ENCODE results near the gene PEX19. TPM values are rescaled to one million over a fixed set of nuclear protein-coding genes. Genes with fewer than 3 reads are reported as not detected.

The PEX19 gene
- total RNA-seq, 2 experiments from 2014 or later: 50.0 to 61.1 TPM

DNA sequence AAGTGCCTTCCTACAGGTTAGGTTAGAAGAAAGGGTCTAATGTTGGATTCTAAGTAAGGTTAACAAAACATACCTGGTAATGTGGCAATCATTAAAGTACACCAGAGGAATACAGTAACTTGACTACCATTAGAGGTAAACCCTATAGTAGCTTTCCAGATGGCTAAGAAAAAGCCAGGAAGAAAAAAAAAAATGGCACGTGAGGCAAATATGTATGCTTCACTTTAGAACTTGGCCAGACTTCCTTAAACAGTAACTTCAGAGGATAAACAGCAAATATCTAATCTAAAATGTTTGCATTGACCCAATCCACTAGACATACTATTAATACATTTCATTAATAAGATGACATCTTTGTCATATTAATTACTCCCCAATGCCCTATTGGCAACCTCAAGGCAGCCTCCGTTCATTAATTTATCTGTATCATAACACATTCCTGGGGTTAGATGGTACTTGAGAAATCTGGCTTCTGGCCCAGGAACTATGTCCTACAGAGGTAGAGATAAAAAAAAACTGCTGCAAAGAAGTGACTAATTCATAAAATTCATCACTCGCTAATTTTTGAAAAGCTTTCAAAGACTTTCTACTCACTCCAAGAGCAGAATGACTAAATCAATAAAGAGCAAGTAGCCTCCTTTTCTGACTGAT is 28.4 kb downstream of the PEX19 start:
- intact Hi-C loops (cut with micrococcal nuclease): no loop called here
- no peaks in the 10 kb centered on the region for H3K9me3 Mint-ChIP-seq
- H3K27me3 Mint-ChIP-seq: no peaks in the 10 kb centered on the region
- peaks cover 48% of the 10 kb centered on the region for H3K4me1 Mint-ChIP-seq (ENCODE audit: low read depth)
- CTCF ChIA-PET: interaction anchor here (3.1 kb wide), 1 partner anchor 35 kb away, joined by 18 read pairs; no protein-coding TSS in a partner anchor
- H3K27ac Mint-ChIP-seq: no peak overlapping the region
- POLR2A ChIA-PET: interaction anchor here (0.7 kb wide), 1 partner anchor 28 kb away, joined by 4 read pairs; the partner anchor contains the start of gene PEX19
- H3K36me3 Mint-ChIP-seq: peaks cover 30% of the 10 kb centered on the region
- no peak for DNase-seq
- no peak overlapping the region for H3K4me3 Mint-ChIP-seq

DNA sequence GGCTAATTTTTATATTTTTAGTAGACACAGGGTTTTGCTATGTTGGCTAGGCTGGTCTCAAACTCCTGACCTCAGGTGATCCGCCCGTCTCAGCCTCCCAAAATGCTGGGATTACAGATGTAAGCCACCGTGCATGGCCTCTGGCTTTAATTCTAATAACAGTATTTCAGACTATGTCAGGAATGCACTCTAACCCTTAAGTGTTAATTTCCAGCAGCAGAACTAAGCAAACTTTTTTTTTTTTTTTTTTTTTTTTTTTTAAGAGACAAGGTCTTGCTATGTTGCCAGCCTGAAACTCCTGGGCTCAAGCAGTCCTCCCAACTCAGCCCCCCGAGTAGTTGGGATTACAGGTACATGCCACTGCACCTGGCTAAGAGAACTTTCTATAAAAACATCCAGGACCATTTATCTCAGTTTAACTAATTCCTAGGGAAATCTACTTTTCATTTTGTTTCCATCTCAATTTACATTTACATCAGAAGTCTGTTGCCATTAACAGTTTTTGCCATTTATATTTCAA is 29.1 kb downstream of the PEX19 start:
- no peak overlapping the region for H3K27ac Mint-ChIP-seq
- CTCF ChIA-PET: interaction anchor here (2.4 to 5.6 kb wide), 2 partner anchors 36 to 63 kb away, joined by 13 to 69 read pairs; no protein-coding TSS in a partner anchor

DNA sequence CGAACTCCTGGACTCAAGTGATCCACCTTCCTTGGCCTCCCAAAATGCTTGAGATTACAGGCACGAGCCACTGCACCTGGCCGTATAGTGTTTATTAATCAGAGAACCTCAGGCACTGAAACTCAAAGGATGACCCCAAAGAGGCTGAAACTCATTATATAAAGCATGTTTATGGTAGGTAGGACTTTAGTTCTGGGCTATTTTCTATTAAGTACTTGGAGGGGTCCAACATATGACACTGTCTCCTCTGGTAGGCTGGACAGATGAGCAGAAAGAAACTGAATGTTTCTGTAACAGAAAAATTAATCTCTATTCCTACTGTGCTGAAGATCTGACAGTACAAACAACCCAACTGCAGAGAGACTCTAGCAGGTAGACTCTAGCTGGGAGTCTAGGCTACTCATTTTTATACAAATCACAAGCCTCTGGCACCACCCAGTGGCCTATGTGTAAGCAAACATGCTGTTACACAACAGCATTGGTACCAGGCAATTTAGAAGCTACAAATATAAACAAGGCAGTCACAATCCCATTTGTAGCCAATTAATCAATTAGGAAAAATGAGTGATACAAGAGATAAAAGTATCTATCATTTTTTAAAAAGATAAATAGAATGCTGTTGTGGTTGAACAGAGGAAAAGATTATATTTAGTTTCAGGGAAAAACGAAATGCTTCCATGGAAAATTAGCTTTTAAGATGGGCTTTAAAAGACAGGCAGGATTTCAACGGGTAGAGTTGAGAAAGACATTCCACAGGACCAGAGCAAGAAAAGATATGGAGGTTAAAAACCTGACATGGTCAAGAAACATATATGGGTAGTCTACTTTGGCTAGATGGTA is 33.0 kb downstream of the PEX19 start:
- H3K36me3 Mint-ChIP-seq: peaks cover 15% of the 10 kb centered on the region

More for the DNA sequence above, 29.1 kb downstream of the PEX19 start:
- H3K4me1 Mint-ChIP-seq (ENCODE audit: low read depth): peaks cover 44% of the 10 kb centered on the region
- POLR2A ChIA-PET: interaction anchor here (0.6 kb wide), 1 partner anchor 36 kb away, joined by 3 read pairs; no protein-coding TSS in a partner anchor
- H3K27me3 Mint-ChIP-seq: no peaks in the 10 kb centered on the region
- peaks cover 27% of the 10 kb centered on the region for H3K36me3 Mint-ChIP-seq
- intact Hi-C loops (cut with micrococcal nuclease): no loop called here
- DNase-seq: no peak
- no peak overlapping the region for H3K4me3 Mint-ChIP-seq
- H3K9me3 Mint-ChIP-seq: no peaks in the 10 kb centered on the region

DNA sequence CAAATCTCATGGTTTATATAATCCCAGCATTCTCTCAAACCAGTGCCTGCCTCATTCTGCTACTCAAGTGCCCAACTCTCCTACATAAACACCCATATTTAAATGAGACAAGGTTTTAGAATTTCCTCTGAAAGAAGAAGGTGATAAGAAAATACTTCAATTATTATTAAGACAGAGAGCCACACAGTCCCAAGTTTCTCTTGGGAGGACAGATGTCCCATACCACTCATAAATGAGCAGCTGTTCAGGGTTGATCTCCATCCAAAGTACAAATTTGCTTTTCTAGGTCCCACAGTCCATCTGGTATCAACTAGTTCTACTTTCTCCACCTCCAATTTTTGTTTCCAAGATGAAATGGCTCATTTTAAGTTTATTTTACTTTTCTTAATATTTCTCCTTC is 33.9 kb downstream of the PEX19 start:
- H3K27me3 Mint-ChIP-seq: no peaks in the 10 kb centered on the region
- CTCF ChIA-PET: interaction anchor here (1.1 to 5.6 kb wide), 15 partner anchors 10 to 165 kb away, joined by 3 to 69 read pairs (median 14); partner anchors contain the start of genes CASQ1, DCAF8 and PEX19
- intact Hi-C loops (cut with micrococcal nuclease): no loop called here

More for the DNA sequence above, 33.0 kb downstream of the PEX19 start:
- peak; percentile 57 for DNase-seq
- CTCF ChIA-PET: interaction anchor here (0.6 to 5.6 kb wide), 37 partner anchors 8 to 206 kb away, joined by 3 to 69 read pairs (median 6); partner anchors contain the start of genes CASQ1, DCAF8 and PEX19
- no peak overlapping the region for H3K4me3 Mint-ChIP-seq
- no peaks in the 10 kb centered on the region for H3K9me3 Mint-ChIP-seq
- H3K27me3 Mint-ChIP-seq: no peaks in the 10 kb centered on the region
- intact Hi-C loops (cut with micrococcal nuclease): loop anchor here (1.0 kb wide), 2 partner anchors 59 to 151 kb away; no protein-coding TSS in a partner anchor
- POLR2A ChIA-PET: interaction anchor here (1.2 to 2.2 kb wide), 4 partner anchors 9 to 18 kb away, joined by 3 to 8 read pairs (median 4); partner anchors contain the start of gene DCAF8
- H3K4me1 Mint-ChIP-seq (ENCODE audit: low read depth): peaks cover 11% of the 10 kb centered on the region
- H3K27ac Mint-ChIP-seq: peak overlapping the region; percentile 5

DNA sequence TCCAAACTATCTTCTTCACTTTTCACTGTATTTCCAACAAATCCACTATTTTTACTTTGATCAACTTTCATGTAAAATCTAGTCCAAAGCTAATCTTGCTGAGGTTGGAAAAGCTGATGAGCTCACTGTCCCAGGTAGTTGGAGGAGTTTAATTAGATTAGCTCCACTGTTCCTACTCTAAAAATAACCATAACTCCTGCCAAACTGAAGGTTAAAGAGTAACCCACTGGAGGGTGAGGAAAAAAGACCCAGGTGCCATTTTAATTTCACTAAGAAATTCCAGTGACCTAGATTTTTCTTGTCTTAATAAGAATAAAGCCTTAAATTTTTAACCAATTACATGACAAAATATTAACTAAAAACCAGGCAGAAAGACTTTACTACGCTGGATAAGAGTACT is 37.9 kb downstream of the PEX19 start:
- H3K4me1 Mint-ChIP-seq (ENCODE audit: low read depth): peaks cover 10% of the 10 kb centered on the region
- no peak for DNase-seq
- ChIA-PET CTCF (interaction anchor here (1.1 to 1.2 kb wide), 2 partner anchors 8 to 54 kb away, joined by 3 read pairs; no protein-coding TSS in a partner anchor), POLR2A (no interaction called here)
- intact Hi-C loops (cut with micrococcal nuclease): no loop called here
- no peaks in the 10 kb centered on the region for H3K9me3 Mint-ChIP-seq
- peaks cover 11% of the 10 kb centered on the region for H3K36me3 Mint-ChIP-seq
- H3K27me3 Mint-ChIP-seq: no peaks in the 10 kb centered on the region
- H3K4me3 Mint-ChIP-seq: no peak overlapping the region
- H3K27ac Mint-ChIP-seq: no peak overlapping the region

More for the DNA sequence above, 33.9 kb downstream of the PEX19 start:
- Mint-ChIP-seq H3K4me1 (ENCODE audit: low read depth) (peaks cover 10% of the 10 kb centered on the region), H3K27ac (no peak overlapping the region), H3K4me3 (no peak overlapping the region), H3K9me3 (no peaks in the 10 kb centered on the region), H3K36me3 (peaks cover 15% of the 10 kb centered on the region)
- POLR2A ChIA-PET: interaction anchor here (2.2 kb wide), 1 partner anchor 10 kb away, joined by 8 read pairs; no protein-coding TSS in a partner anchor
- DNase-seq: no peak

DNA sequence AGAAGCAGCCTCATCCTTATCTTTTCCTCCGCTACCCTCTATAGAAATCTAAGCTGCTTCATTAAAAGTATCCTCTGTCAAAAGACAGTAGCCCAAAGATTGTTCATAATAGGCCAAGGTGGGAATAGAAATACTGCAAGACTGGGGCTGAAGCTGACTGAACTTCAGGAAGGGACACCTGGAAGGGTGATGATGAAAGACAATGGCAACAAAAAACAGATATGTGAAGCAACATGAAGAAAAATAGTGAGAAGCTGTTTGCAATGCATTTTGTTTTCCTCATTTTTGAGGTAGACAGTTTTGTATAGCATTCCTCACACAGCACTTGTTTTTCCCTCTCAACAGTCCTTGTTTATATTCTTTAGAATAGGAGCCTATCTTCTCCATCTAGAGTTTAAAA is 39.5 kb downstream of the PEX19 start:
- ChIA-PET POLR2A (interaction anchor here (1.6 kb wide), 1 partner anchor 17 kb away, joined by 3 read pairs; no protein-coding TSS in a partner anchor), CTCF (interaction anchor here (7.2 kb wide), 1 partner anchor 46 kb away, joined by 46 read pairs; no protein-coding TSS in a partner anchor)
- Mint-ChIP-seq H3K4me3 (no peak overlapping the region), H3K4me1 (ENCODE audit: low read depth) (peaks cover 7% of the 10 kb centered on the region), H3K27ac (no peak overlapping the region), H3K36me3 (peaks cover 11% of the 10 kb centered on the region), H3K27me3 (no peaks in the 10 kb centered on the region), H3K9me3 (no peaks in the 10 kb centered on the region)
- intact Hi-C loops (cut with micrococcal nuclease): no loop called here
- DNase-seq: no peak

DNA sequence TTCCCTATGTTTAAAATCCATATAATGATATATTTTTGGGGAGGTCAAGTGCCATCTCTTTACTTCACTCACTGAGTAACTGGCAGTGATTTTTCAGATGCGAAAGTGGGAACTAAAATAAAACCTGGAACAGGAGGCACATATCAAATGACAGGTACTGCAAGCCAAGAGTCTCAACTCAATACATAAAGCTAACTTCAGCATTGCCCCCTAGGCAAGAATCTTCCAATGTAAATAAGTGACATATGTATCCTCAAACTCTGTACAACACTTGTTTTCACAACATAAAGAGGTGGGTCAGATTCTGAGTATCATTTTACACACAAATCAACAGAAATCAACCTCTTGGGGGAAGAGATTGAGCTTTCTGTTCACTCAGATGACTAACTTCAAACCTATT is 40.7 kb downstream of the PEX19 start:
- intact Hi-C loops (cut with micrococcal nuclease): no loop called here
- no peak for DNase-seq
- Mint-ChIP-seq H3K27me3 (no peaks in the 10 kb centered on the region), H3K4me1 (ENCODE audit: low read depth) (peaks cover 7% of the 10 kb centered on the region), H3K36me3 (peaks cover 16% of the 10 kb centered on the region), H3K4me3 (no peak overlapping the region), H3K9me3 (no peaks in the 10 kb centered on the region), H3K27ac (no peak overlapping the region)
- ChIA-PET POLR2A (interaction anchor here (1.8 kb wide), 1 partner anchor 17 kb away, joined by 4 read pairs; no protein-coding TSS in a partner anchor), CTCF (interaction anchor here (1.4 to 7.2 kb wide), 6 partner anchors 8 to 159 kb away, joined by 3 to 46 read pairs (median 8); no protein-coding TSS in a partner anchor)

DNA sequence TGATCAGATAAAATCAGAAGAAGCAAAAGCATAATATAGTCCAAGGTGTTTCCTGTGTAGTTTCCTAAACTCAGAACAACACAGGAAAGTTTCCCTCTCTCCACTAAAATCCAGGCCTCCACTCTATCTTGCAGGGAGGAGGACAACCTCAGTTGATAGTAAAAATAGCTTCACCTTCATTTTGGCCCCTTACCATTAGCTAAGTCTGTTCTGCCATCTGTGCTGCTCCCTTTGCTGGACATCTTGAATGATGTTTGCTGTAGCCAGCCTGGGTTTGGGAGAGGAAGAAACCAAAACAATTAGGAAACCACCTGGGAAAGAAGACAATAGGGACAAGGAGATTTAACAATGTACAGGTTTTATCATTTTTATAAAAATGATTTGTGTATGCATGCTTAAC is 41.2 kb downstream of the PEX19 start:
- POLR2A ChIA-PET: interaction anchor here (1.8 kb wide), 1 partner anchor 18 kb away, joined by 4 read pairs; no protein-coding TSS in a partner anchor
- H3K9me3 Mint-ChIP-seq: no peaks in the 10 kb centered on the region
- intact Hi-C loops (cut with micrococcal nuclease): no loop called here
- no peak overlapping the region for H3K4me3 Mint-ChIP-seq
- no peaks in the 10 kb centered on the region for H3K27me3 Mint-ChIP-seq
- DNase-seq: no peak
- H3K4me1 Mint-ChIP-seq (ENCODE audit: low read depth): peaks cover 7% of the 10 kb centered on the region
- CTCF ChIA-PET: interaction anchor here (0.6 to 7.2 kb wide), 7 partner anchors 8 to 158 kb away, joined by 3 to 46 read pairs (median 5); no protein-coding TSS in a partner anchor
- H3K36me3 Mint-ChIP-seq: peaks cover 21% of the 10 kb centered on the region
- H3K27ac Mint-ChIP-seq: no peak overlapping the region

DNA sequence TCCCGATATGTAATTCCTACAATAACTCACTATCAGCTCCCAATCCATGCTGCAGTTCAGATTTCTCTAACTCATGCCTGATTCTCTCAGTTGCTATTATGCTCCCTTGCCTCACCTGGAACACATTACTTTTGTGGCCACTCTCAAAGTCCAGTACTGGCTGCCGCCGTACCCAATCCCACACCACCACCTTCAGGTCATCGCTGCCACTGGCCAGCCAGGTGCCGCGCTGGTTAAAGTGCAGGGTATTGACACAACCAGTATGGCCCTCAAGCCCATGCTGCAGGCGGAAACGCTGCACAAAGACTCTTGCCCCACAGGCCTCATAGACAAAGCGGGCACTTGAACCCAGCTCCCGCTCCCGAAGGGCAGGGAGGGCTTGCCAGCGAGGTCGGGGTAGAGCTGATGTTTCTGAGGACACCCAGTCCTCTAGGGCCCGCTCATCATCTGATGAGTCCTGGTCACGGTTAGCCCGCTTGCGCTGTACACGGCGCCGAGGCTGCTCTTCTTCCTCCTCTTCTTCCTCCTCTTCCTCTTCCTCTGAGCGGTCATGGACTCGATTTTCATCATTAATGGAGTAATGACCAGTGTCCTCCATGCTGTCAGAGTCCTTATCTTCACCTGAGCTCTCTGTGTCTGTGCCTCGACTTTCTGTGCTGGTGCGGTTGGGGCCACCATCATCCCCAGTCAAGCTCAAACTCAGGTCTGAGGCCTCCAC is 45.2 kb downstream of the PEX19 start:
- ChIA-PET POLR2A (no interaction called here), CTCF (interaction anchor here (1.2 to 7.2 kb wide), 4 partner anchors 8 to 51 kb away, joined by 3 to 46 read pairs (median 6); no protein-coding TSS in a partner anchor)
- H3K9me3 Mint-ChIP-seq: no peaks in the 10 kb centered on the region
- peaks cover 37% of the 10 kb centered on the region for H3K36me3 Mint-ChIP-seq
- intact Hi-C loops (cut with micrococcal nuclease): no loop called here
- no peak overlapping the region for H3K27ac Mint-ChIP-seq
- H3K4me3 Mint-ChIP-seq: no peak overlapping the region
- peaks cover 4% of the 10 kb centered on the region for H3K4me1 Mint-ChIP-seq (ENCODE audit: low read depth)
- H3K27me3 Mint-ChIP-seq: no peaks in the 10 kb centered on the region
- no peak for DNase-seq

DNA sequence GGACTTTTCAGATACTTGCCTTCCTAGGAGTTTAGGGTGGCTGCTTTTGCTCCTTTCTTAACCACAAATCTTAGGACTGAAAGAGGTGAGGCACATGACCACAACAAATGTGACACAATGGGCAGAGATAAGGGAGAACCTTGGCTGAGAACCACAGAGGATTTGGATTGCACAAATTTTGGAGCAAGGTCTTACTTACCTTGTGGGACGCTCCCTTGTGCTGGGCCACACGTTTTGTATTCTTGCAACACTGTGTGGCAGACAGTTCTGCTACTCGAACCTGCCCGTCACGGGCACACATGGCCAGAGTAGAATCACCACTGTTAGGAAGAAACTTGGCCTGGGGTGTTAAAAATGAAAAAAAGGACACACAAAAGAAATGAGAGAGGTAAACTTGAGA is 46.5 kb downstream of the PEX19 start:
- no peak for DNase-seq
- H3K4me3 Mint-ChIP-seq: no peak overlapping the region
- H3K4me1 Mint-ChIP-seq (ENCODE audit: low read depth): peaks cover 15% of the 10 kb centered on the region
- H3K27ac Mint-ChIP-seq: no peak overlapping the region
- ChIA-PET POLR2A (interaction anchor here (1.0 kb wide), 1 partner anchor 14 kb away, joined by 3 read pairs; no protein-coding TSS in a partner anchor), CTCF (interaction anchor here (0.7 to 7.2 kb wide), 4 partner anchors 9 to 53 kb away, joined by 3 to 46 read pairs (median 6); no protein-coding TSS in a partner anchor)
- H3K36me3 Mint-ChIP-seq: peaks cover 43% of the 10 kb centered on the region
- H3K27me3 Mint-ChIP-seq: no peaks in the 10 kb centered on the region
- H3K9me3 Mint-ChIP-seq: no peaks in the 10 kb centered on the region
- intact Hi-C loops (cut with micrococcal nuclease): no loop called here

DNA sequence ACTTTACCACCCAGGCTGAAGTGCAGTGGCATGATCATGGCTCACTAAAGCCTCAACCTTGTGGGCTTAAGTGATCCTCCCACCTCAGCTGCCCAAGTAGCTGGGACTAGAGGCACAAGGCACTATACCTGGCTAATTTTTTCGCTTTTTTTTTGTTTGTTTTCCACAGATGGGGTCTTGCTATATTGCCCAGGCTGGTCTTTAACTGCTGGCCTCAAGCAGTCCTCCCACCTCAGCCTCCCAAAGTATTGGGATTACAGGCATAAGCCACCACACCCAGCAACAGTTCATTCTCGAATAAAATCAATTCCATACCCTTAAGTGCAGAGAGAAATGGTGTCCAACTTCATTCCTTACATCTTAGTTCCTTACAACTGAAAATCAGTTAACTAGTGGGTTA is 47.4 kb downstream of the PEX19 start:
- Mint-ChIP-seq H3K4me3 (no peak overlapping the region), H3K27me3 (no peaks in the 10 kb centered on the region), H3K27ac (no peak overlapping the region), H3K4me1 (ENCODE audit: low read depth) (peaks cover 16% of the 10 kb centered on the region), H3K36me3 (peaks cover 41% of the 10 kb centered on the region), H3K9me3 (no peaks in the 10 kb centered on the region)
- ChIA-PET CTCF (no interaction called here), POLR2A (no interaction called here)
- DNase-seq: no peak
- intact Hi-C loops (cut with micrococcal nuclease): no loop called here

Data from activated CD4-positive, alpha-beta memory T cell treated with anti-CD3 and anti-CD28 coated beads for 36 hours (primary cell).